Measurements from ENCODE around the gene COL20A1.

COL20A1 gene

GRCh38 chr20:63349516-63349895, 56.5 kb downstream of the COL20A1 start:
- in situ Hi-C loops (cut with HindIII; ENCODE audit: low sequenced_read_pairs) = no loop called here
- TF ChIP-seq, protein P1, sequence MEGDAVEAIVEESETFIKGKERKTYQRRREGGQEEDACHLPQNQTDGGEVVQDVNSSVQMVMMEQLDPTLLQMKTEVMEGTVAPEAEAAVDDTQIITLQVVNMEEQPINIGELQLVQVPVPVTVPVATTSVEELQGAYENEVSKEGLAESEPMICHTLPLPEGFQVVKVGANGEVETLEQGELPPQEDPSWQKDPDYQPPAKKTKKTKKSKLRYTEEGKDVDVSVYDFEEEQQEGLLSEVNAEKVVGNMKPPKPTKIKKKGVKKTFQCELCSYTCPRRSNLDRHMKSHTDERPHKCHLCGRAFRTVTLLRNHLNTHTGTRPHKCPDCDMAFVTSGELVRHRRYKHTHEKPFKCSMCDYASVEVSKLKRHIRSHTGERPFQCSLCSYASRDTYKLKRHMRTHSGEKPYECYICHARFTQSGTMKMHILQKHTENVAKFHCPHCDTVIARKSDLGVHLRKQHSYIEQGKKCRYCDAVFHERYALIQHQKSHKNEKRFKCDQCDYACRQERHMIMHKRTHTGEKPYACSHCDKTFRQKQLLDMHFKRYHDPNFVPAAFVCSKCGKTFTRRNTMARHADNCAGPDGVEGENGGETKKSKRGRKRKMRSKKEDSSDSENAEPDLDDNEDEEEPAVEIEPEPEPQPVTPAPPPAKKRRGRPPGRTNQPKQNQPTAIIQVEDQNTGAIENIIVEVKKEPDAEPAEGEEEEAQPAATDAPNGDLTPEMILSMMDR (IDR thresholded peaks at IDR 0.05; ENCODE audit: low read depth, low read length) = no peak
- no peak for DNase-seq (ENCODE audit: low read depth, low spot score)
- H3K4me3 ChIP-seq (ENCODE audit: low read depth, low read length) = no peak overlapping the region

DNA sequence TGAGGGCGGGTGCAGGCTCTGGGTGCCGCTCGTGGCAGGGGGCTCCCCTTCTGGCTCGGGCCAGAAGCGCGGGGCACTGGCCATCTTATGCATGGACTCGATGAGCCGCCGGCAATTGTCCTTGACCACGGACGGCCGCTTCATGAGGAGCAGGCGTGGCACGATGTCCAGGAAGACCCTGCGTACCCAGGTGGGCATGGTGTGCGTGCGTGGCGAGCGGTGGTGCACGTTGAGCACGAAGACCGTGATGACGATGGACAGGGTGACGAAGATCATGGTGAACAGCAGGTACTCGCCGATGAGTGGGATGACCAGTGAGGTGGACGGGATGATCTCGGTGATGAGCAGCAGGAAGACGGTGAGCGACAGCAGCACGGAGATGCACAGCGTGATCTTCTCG, 57.2 kb downstream of the COL20A1 start:
- H3K4me3 ChIP-seq (ENCODE audit: low read depth, low read length) = no peak overlapping the region
- no peak for DNase-seq (ENCODE audit: low read depth, low spot score)
- in situ Hi-C loops (cut with HindIII; ENCODE audit: low sequenced_read_pairs) = no loop called here
- TF ChIP-seq, protein P1 (IDR thresholded peaks at IDR 0.05; ENCODE audit: low read depth, low read length) = no peak

- H3K4me3 ChIP-seq (ENCODE audit: low read depth, low read length) = no peak overlapping the region
- DNase-seq (ENCODE audit: low read depth, low spot score) = no peak
- TF ChIP-seq, protein P1 (IDR thresholded peaks at IDR 0.05; ENCODE audit: low read depth, low read length) = no peak
- in situ Hi-C loops (cut with HindIII; ENCODE audit: low sequenced_read_pairs) = no loop called here
Measured at GRCh38 chr20:63350597-63351325, 57.8 kb downstream of the COL20A1 start.

- no peak overlapping the region for H3K4me3 ChIP-seq (ENCODE audit: low read depth, low read length)
- in situ Hi-C loops (cut with HindIII; ENCODE audit: low sequenced_read_pairs) = no loop called here
- TF ChIP-seq, protein P1 (IDR thresholded peaks at IDR 0.05; ENCODE audit: low read depth, low read length) = no peak
- DNase-seq (ENCODE audit: low read depth, low spot score) = no peak
Measured at GRCh38 chr20:63351326-63351700, 58.3 kb downstream of the COL20A1 start.

GRCh38 chr20:63351811-63352591, 59.0 kb downstream of the COL20A1 start:
- TF ChIP-seq, protein P1 (IDR thresholded peaks at IDR 0.05; ENCODE audit: low read depth, low read length) = no peak
- in situ Hi-C loops (cut with HindIII; ENCODE audit: low sequenced_read_pairs) = no loop called here

GRCh38 chr20:63352811-63353221, 59.8 kb downstream of the COL20A1 start:
- no peak overlapping the region for H3K4me3 ChIP-seq (ENCODE audit: low read depth, low read length)
- in situ Hi-C loops (cut with HindIII; ENCODE audit: low sequenced_read_pairs) = no loop called here
- TF ChIP-seq, protein P1 (IDR thresholded peaks at IDR 0.05; ENCODE audit: low read depth, low read length) = no peak
- no peak for DNase-seq (ENCODE audit: low read depth, low spot score)

More at GRCh38 chr20:63351811-63352591, 59.0 kb downstream of the COL20A1 start:
- no peak overlapping the region for H3K4me3 ChIP-seq (ENCODE audit: low read depth, low read length)
- no peak for DNase-seq (ENCODE audit: low read depth, low spot score)

Measured in astrocyte of the spinal cord (primary cell).